ENCODE results near the gene ANKRD33B.

GRCh38 chr5:10610058-10610457 lies 46.2 kb downstream of the ANKRD33B start:
- TF ChIP-seq, protein P1, sequence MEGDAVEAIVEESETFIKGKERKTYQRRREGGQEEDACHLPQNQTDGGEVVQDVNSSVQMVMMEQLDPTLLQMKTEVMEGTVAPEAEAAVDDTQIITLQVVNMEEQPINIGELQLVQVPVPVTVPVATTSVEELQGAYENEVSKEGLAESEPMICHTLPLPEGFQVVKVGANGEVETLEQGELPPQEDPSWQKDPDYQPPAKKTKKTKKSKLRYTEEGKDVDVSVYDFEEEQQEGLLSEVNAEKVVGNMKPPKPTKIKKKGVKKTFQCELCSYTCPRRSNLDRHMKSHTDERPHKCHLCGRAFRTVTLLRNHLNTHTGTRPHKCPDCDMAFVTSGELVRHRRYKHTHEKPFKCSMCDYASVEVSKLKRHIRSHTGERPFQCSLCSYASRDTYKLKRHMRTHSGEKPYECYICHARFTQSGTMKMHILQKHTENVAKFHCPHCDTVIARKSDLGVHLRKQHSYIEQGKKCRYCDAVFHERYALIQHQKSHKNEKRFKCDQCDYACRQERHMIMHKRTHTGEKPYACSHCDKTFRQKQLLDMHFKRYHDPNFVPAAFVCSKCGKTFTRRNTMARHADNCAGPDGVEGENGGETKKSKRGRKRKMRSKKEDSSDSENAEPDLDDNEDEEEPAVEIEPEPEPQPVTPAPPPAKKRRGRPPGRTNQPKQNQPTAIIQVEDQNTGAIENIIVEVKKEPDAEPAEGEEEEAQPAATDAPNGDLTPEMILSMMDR (optimal IDR thresholded peaks at IDR 0.05 in 1 of 3, IDR thresholded peaks at IDR 0.05 in 1 of 3, conservative IDR thresholded peaks at IDR 0.05 in 1 of 3; ENCODE audit: extremely low read depth in 1 of 3, insufficient read depth in 2 of 3, low read length in 3 of 3): no peak
- no peak for TF ChIP-seq EZH2 (IDR thresholded peaks at IDR 0.05; ENCODE audit: low read length)

Measured in keratinocyte (primary cell).